ENCODE data around the gene RETSAT.
"Not testable (repeated sequence)": the region's sequence is repeated elsewhere in the genome, so short reads cannot be mapped to it uniquely, and the experiment has no call there.

RETSAT gene

DNA sequence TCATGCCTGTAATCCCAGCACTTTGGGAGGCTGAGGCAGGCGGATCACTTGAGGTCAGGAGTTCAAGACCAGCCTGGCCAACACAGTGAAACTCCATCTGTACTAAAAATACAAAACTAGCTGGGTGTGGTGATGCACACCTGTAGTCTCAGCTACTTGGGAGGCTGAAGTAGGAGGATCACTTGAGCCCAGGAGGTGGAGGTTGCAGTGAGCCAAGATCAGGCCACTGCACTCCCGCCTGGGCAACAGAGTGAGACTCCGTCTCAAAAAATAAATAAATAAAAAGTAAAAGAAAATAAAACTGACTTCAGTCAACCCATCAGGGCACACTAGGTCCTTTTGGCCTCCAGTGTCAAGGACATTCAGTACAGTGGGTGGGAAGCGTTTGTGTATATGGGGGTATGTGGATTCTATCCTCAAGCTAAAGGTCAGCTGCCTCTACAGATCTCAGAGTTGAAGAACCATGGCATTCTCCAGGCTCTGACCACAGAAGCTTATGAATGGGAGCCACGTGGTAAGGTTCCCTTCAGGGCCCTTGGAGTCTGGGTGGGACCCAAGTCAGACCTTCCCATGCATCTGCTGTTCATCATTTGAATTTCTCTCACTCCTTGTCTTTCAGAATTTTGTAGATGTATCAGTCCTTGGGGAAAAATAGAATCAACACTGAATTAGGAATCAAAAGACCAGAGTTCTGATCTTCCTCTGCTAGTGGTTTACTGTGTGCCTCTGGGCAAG, 8.5 kb upstream of the RETSAT start:
- H2BK15ac ChIP-seq (replicated peaks; ENCODE audit: low read depth); H2BK5ac ChIP-seq (ENCODE audit: low read length); H3K27ac ChIP-seq (ENCODE audit: low read depth, low read length); H3K4me1 ChIP-seq (ENCODE audit: control insufficient read depth, low read depth, low read length); H4K8ac ChIP-seq (ENCODE audit: low read depth, low read length); H2BK120ac ChIP-seq (ENCODE audit: low read depth, low read length); DNase-seq; H3K4me2 ChIP-seq (ENCODE audit: low read length); H3K27me3 ChIP-seq (ENCODE audit: insufficient read depth, low read length, poor library complexity); H3K56ac ChIP-seq (ENCODE audit: low read length); H3K79me2 ChIP-seq (ENCODE audit: control insufficient read depth, insufficient read depth, low read length); H3K23ac ChIP-seq (ENCODE audit: low read length); H3K36me3 ChIP-seq (ENCODE audit: control insufficient read depth, insufficient read depth, low read length); H3K9ac ChIP-seq (ENCODE audit: low read length); H3K4ac ChIP-seq (ENCODE audit: low read depth, low read length); H2AK5ac ChIP-seq (ENCODE audit: low read length); H4K5ac ChIP-seq (ENCODE audit: low read length); H3K79me1 ChIP-seq (ENCODE audit: low read length); H3K18ac ChIP-seq (ENCODE audit: low read length); H3K4me3 ChIP-seq (ENCODE audit: low read length): not testable (repeated sequence)
- no CpG with 5 or more reads among the region's 5 CpGs for WGBS (ENCODE audit: extremely low coverage, insufficient coverage, low lambda C conversion rate)

DNA sequence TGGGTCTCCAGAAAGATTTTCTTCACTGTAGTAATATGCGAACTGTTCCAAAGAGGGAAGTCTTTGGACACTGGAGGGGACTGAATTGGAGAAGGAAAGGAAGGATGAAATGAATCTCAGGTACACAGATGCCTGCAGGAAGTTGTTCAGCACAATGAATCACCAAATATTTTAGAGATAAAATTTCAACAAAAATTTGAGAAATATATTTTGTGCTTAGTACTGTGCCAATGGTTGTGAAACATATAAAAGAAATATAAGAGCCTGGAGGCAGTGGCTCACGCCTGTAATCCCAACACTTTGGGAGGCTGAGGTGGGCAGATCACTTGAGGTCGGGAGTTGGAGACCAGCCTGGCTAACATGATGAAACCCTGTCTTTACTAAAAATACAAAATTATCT, 3.4 kb upstream of the RETSAT start:
- H3K79me1 ChIP-seq (ENCODE audit: low read length): peaks cover 4% of the 10 kb centered on the region
- no peak overlapping the region for H2BK5ac ChIP-seq (ENCODE audit: low read length)
- no peak overlapping the region for H2BK15ac ChIP-seq (replicated peaks; ENCODE audit: low read depth)
- no peak overlapping the region for H3K4me3 ChIP-seq (ENCODE audit: low read length)
- no peak overlapping the region for H3K23ac ChIP-seq (ENCODE audit: low read length)
- no peak for DNase-seq
- H3K9ac ChIP-seq (ENCODE audit: low read length): no peak overlapping the region
- no peak overlapping the region for H3K4me2 ChIP-seq (ENCODE audit: low read length)
- peaks cover 6% of the 10 kb centered on the region for H3K4me1 ChIP-seq (ENCODE audit: control insufficient read depth, low read depth, low read length)
- H3K27me3 ChIP-seq (ENCODE audit: insufficient read depth, low read length, poor library complexity): no peaks in the 10 kb centered on the region
- H3K36me3 ChIP-seq (ENCODE audit: control insufficient read depth, insufficient read depth, low read length): no peaks in the 10 kb centered on the region
- H4K8ac ChIP-seq (ENCODE audit: low read depth, low read length): no peak overlapping the region
- no peak overlapping the region for H3K18ac ChIP-seq (ENCODE audit: low read length)
- H2BK120ac ChIP-seq (ENCODE audit: low read depth, low read length): no peak overlapping the region
- no peak overlapping the region for H2AK5ac ChIP-seq (ENCODE audit: low read length)
- H3K4ac ChIP-seq (ENCODE audit: low read depth, low read length): no peak overlapping the region
- no peak overlapping the region for H3K27ac ChIP-seq (ENCODE audit: low read depth, low read length)
- no peaks in the 10 kb centered on the region for H3K79me2 ChIP-seq (ENCODE audit: control insufficient read depth, insufficient read depth, low read length)
- no peak overlapping the region for H3K56ac ChIP-seq (ENCODE audit: low read length)
- H4K5ac ChIP-seq (ENCODE audit: low read length): no peak overlapping the region
- no CpG with 5 or more reads among the region's 3 CpGs for WGBS (ENCODE audit: extremely low coverage, insufficient coverage, low lambda C conversion rate)

- Histone ChIP-seq H3K36me3 (ENCODE audit: control insufficient read depth, insufficient read depth, low read length) (no peaks in the 10 kb centered on the region), H3K23ac (ENCODE audit: low read length) (no peak overlapping the region), H4K5ac (ENCODE audit: low read length) (no peak overlapping the region), H2BK120ac (ENCODE audit: low read depth, low read length) (no peak overlapping the region), H3K4me2 (ENCODE audit: low read length) (no peak overlapping the region), H3K9ac (ENCODE audit: low read length) (no peak overlapping the region), H2BK15ac (replicated peaks; ENCODE audit: low read depth) (no peak overlapping the region), H3K56ac (ENCODE audit: low read length) (no peak overlapping the region), H3K18ac (ENCODE audit: low read length) (no peak overlapping the region), H2BK5ac (ENCODE audit: low read length) (no peak overlapping the region), H3K27me3 (ENCODE audit: insufficient read depth, low read length, poor library complexity) (no peaks in the 10 kb centered on the region), H3K4me1 (ENCODE audit: control insufficient read depth, low read depth, low read length) (peaks cover 6% of the 10 kb centered on the region), H3K27ac (ENCODE audit: low read depth, low read length) (no peak overlapping the region), H4K8ac (ENCODE audit: low read depth, low read length) (no peak overlapping the region), H2AK5ac (ENCODE audit: low read length) (no peak overlapping the region), H3K4ac (ENCODE audit: low read depth, low read length) (no peak overlapping the region), H3K79me2 (ENCODE audit: control insufficient read depth, insufficient read depth, low read length) (no peaks in the 10 kb centered on the region), H3K79me1 (ENCODE audit: low read length) (peaks cover 4% of the 10 kb centered on the region), H3K4me3 (ENCODE audit: low read length) (no peak overlapping the region)
- DNase-seq: peak; percentile 83
- WGBS (ENCODE audit: extremely low coverage, insufficient coverage, low lambda C conversion rate): no CpG with 5 or more reads among the region's 2 CpGs
Observed at GRCh38 chr2:85356186-85356585, 1.9 kb upstream of the RETSAT start.

DNA sequence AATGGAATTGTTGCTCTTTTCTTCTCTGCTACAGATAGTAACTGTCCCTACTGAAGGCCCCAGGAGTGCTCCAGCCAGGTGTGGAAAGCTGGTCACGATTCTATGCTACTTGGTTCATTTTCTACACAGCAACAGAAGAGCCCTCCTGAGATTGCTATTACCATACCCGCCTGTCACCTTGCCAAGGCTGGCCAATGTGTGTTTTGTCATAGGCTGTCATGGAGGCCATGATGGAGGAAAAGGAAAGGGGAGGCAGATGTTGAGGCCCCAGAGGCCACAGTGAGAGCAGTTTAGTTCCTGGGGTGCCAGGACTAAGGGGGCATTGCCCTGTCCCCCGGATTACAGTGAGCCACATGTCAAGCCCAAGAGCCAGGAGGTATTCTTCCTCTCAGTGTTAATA, 1.2 kb upstream of the RETSAT start:
- H2AK5ac ChIP-seq (ENCODE audit: low read length): no peak overlapping the region
- no CpG with 5 or more reads among the region's 3 CpGs for WGBS (ENCODE audit: extremely low coverage, insufficient coverage, low lambda C conversion rate)
- no peak for DNase-seq
- H3K4me1 ChIP-seq (ENCODE audit: control insufficient read depth, low read depth, low read length): peaks cover 6% of the 10 kb centered on the region
- no peak overlapping the region for H3K23ac ChIP-seq (ENCODE audit: low read length)
- H2BK120ac ChIP-seq (ENCODE audit: low read depth, low read length): no peak overlapping the region
- no peak overlapping the region for H3K27ac ChIP-seq (ENCODE audit: low read depth, low read length)
- H4K5ac ChIP-seq (ENCODE audit: low read length): no peak overlapping the region
- no peak overlapping the region for H3K18ac ChIP-seq (ENCODE audit: low read length)
- no peak overlapping the region for H2BK5ac ChIP-seq (ENCODE audit: low read length)
- no peaks in the 10 kb centered on the region for H3K79me2 ChIP-seq (ENCODE audit: control insufficient read depth, insufficient read depth, low read length)
- no peak overlapping the region for H3K4me2 ChIP-seq (ENCODE audit: low read length)
- H3K56ac ChIP-seq (ENCODE audit: low read length): no peak overlapping the region
- H3K4me3 ChIP-seq (ENCODE audit: low read length): no peak overlapping the region
- H3K4ac ChIP-seq (ENCODE audit: low read depth, low read length): no peak overlapping the region
- H4K8ac ChIP-seq (ENCODE audit: low read depth, low read length): no peak overlapping the region
- no peak overlapping the region for H3K9ac ChIP-seq (ENCODE audit: low read length)
- H3K36me3 ChIP-seq (ENCODE audit: control insufficient read depth, insufficient read depth, low read length): peaks cover 1% of the 10 kb centered on the region
- no peaks in the 10 kb centered on the region for H3K27me3 ChIP-seq (ENCODE audit: insufficient read depth, low read length, poor library complexity)
- H2BK15ac ChIP-seq (replicated peaks; ENCODE audit: low read depth): no peak overlapping the region
- peaks cover 4% of the 10 kb centered on the region for H3K79me1 ChIP-seq (ENCODE audit: low read length)

DNA sequence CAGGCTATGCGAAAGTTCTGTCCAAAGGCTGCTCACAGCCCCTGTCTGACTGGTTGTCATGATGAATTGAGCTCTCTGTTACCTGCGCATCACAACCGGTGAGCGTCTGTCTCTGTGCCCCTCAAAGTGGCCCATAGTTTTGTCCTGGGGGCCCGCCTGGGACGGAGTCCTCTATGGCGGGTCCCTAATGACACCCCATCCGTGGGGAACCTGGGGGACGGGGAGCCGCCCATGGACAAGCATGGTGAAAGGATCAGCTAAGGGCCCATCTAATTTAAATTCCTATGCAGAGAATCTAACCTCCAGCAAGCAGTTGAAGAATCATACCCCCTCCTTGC, 714 bp upstream of the RETSAT start:
- H3K18ac ChIP-seq (ENCODE audit: low read length): no peak overlapping the region
- peaks cover 4% of the 10 kb centered on the region for H3K79me1 ChIP-seq (ENCODE audit: low read length)
- peak overlapping the region; percentile 87 for H3K4me3 ChIP-seq (ENCODE audit: low read length)
- H3K23ac ChIP-seq (ENCODE audit: low read length): no peak overlapping the region
- H3K56ac ChIP-seq (ENCODE audit: low read length): peak overlapping the region; percentile 94
- H2BK120ac ChIP-seq (ENCODE audit: low read depth, low read length): no peak overlapping the region
- DNase-seq: peak; percentile 23
- H3K27ac ChIP-seq (ENCODE audit: low read depth, low read length): peak overlapping the region; percentile 1
- H3K4me1 ChIP-seq (ENCODE audit: control insufficient read depth, low read depth, low read length): peaks cover 6% of the 10 kb centered on the region
- H3K9ac ChIP-seq (ENCODE audit: low read length): peak overlapping the region; percentile 85
- H3K79me2 ChIP-seq (ENCODE audit: control insufficient read depth, insufficient read depth, low read length): no peaks in the 10 kb centered on the region
- no peaks in the 10 kb centered on the region for H3K27me3 ChIP-seq (ENCODE audit: insufficient read depth, low read length, poor library complexity)
- peak overlapping the region; percentile 79 for H3K4me2 ChIP-seq (ENCODE audit: low read length)
- H4K5ac ChIP-seq (ENCODE audit: low read length): no peak overlapping the region
- H2BK15ac ChIP-seq (replicated peaks; ENCODE audit: low read depth): no peak overlapping the region
- peaks cover 1% of the 10 kb centered on the region for H3K36me3 ChIP-seq (ENCODE audit: control insufficient read depth, insufficient read depth, low read length)
- no CpG with 5 or more reads among the region's 10 CpGs for WGBS (ENCODE audit: extremely low coverage, insufficient coverage, low lambda C conversion rate)
- no peak overlapping the region for H2BK5ac ChIP-seq (ENCODE audit: low read length)
- H3K4ac ChIP-seq (ENCODE audit: low read depth, low read length): peak overlapping the region; percentile 73
- no peak overlapping the region for H4K8ac ChIP-seq (ENCODE audit: low read depth, low read length)
- H2AK5ac ChIP-seq (ENCODE audit: low read length): no peak overlapping the region

GRCh38 chr2:85353876-85354285, 447 bp downstream of the RETSAT start:
- no peak overlapping the region for H4K5ac ChIP-seq (ENCODE audit: low read length)
- no peak overlapping the region for H4K8ac ChIP-seq (ENCODE audit: low read depth, low read length)
- H3K4me1 ChIP-seq (ENCODE audit: control insufficient read depth, low read depth, low read length): peaks cover 6% of the 10 kb centered on the region
- peak overlapping the region; percentile 61 for H2AK5ac ChIP-seq (ENCODE audit: low read length)
- WGBS (ENCODE audit: extremely low coverage, insufficient coverage, low lambda C conversion rate): no CpG with 5 or more reads among the region's 16 CpGs
- H3K4me3 ChIP-seq (ENCODE audit: low read length): peak overlapping the region; percentile 60
- peak overlapping the region; percentile 68 for H3K23ac ChIP-seq (ENCODE audit: low read length)
- no peak overlapping the region for H3K27ac ChIP-seq (ENCODE audit: low read depth, low read length)
- no peak overlapping the region for H3K4ac ChIP-seq (ENCODE audit: low read depth, low read length)
- H3K18ac ChIP-seq (ENCODE audit: low read length): peak overlapping the region; percentile 20
- no peaks in the 10 kb centered on the region for H3K27me3 ChIP-seq (ENCODE audit: insufficient read depth, low read length, poor library complexity)
- peak overlapping the region; percentile 4 for H2BK5ac ChIP-seq (ENCODE audit: low read length)
- H3K4me2 ChIP-seq (ENCODE audit: low read length): peak overlapping the region; percentile 72
- H3K36me3 ChIP-seq (ENCODE audit: control insufficient read depth, insufficient read depth, low read length): peaks cover 1% of the 10 kb centered on the region
- peak overlapping the region; percentile 89 for H3K56ac ChIP-seq (ENCODE audit: low read length)
- DNase-seq: peak; percentile 9
- H2BK15ac ChIP-seq (replicated peaks; ENCODE audit: low read depth): no peak overlapping the region
- peak overlapping the region; percentile 78 for H3K9ac ChIP-seq (ENCODE audit: low read length)
- no peak overlapping the region for H2BK120ac ChIP-seq (ENCODE audit: low read depth, low read length)
- H3K79me1 ChIP-seq (ENCODE audit: low read length): peaks cover 4% of the 10 kb centered on the region
- H3K79me2 ChIP-seq (ENCODE audit: control insufficient read depth, insufficient read depth, low read length): no peaks in the 10 kb centered on the region
